ENCODE results near the gene STN1. TPM values are rescaled to one million over a fixed set of nuclear protein-coding genes. Genes with fewer than 3 reads are reported as not detected.

STN1 gene
- total RNA-seq, 1 donor from 2014 or later = 21.5 TPM

DNA sequence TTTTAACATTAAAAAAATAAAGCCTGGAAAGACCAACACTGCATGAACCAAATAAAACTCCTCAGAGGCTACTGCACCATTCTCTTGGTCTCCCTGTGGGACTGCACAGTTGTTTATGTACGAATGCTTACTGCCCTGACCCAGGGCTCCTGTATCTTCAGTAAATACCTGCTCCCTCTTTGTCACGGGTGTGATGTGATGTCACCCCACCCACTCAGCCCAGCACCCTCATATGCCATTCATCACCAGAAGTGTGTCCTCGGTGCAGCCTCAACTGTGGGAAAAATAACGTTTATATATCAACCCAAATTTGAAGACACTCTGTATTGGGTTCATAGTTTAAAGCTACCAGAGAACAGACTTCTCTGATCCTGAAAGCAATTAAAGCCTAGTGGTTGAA lies 48.6 kb downstream of the STN1 start:
- TF ChIP-seq, protein P1, sequence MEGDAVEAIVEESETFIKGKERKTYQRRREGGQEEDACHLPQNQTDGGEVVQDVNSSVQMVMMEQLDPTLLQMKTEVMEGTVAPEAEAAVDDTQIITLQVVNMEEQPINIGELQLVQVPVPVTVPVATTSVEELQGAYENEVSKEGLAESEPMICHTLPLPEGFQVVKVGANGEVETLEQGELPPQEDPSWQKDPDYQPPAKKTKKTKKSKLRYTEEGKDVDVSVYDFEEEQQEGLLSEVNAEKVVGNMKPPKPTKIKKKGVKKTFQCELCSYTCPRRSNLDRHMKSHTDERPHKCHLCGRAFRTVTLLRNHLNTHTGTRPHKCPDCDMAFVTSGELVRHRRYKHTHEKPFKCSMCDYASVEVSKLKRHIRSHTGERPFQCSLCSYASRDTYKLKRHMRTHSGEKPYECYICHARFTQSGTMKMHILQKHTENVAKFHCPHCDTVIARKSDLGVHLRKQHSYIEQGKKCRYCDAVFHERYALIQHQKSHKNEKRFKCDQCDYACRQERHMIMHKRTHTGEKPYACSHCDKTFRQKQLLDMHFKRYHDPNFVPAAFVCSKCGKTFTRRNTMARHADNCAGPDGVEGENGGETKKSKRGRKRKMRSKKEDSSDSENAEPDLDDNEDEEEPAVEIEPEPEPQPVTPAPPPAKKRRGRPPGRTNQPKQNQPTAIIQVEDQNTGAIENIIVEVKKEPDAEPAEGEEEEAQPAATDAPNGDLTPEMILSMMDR (IDR thresholded peaks at IDR 0.05) = no peak
- peaks cover 2% of the 10 kb centered on the region for H3K36me3 Mint-ChIP-seq (ENCODE audit: unreplicated experiment)
- H3K4me3 Mint-ChIP-seq (ENCODE audit: unreplicated experiment) = no peak overlapping the region
- peaks cover 2% of the 10 kb centered on the region for H3K27me3 Mint-ChIP-seq (ENCODE audit: unreplicated experiment)
- no peak overlapping the region for H3K27ac Mint-ChIP-seq (ENCODE audit: unreplicated experiment)
- DNase-seq (ENCODE audit: extremely low spot score, unreplicated experiment) = no peak
- peaks cover 22% of the 10 kb centered on the region for H3K4me1 Mint-ChIP-seq (ENCODE audit: unreplicated experiment)
- peaks cover 15% of the 10 kb centered on the region for H3K9me3 Mint-ChIP-seq (ENCODE audit: unreplicated experiment)

DNA sequence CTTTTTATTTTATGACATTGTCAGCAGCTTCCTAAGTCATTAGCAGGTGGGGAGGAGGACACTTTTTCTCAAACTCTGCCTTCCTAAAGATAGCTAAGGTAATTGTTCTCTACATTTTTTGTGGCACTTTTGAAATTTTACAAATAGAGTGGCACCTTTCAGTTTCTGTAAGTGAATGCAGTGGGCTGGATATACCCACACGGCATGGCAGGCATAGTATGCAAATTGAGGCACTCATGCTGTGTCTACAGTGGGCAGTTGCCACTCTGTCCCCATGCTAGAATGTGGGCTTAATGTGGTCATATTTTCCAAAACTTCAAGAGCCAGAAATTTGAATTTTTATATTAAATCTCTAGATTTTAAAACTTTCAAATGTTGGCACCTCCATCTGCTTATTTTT lies 49.8 kb downstream of the STN1 start:
- no peak overlapping the region for H3K27ac Mint-ChIP-seq (ENCODE audit: unreplicated experiment)
- peaks cover 15% of the 10 kb centered on the region for H3K9me3 Mint-ChIP-seq (ENCODE audit: unreplicated experiment)
- peaks cover 4% of the 10 kb centered on the region for H3K27me3 Mint-ChIP-seq (ENCODE audit: unreplicated experiment)
- H3K4me3 Mint-ChIP-seq (ENCODE audit: unreplicated experiment) = no peak overlapping the region
- H3K4me1 Mint-ChIP-seq (ENCODE audit: unreplicated experiment) = peaks cover 22% of the 10 kb centered on the region
- no peak for DNase-seq (ENCODE audit: extremely low spot score, unreplicated experiment)
- peaks cover 2% of the 10 kb centered on the region for H3K36me3 Mint-ChIP-seq (ENCODE audit: unreplicated experiment)
- TF ChIP-seq, protein P1 (IDR thresholded peaks at IDR 0.05) = no peak

DNA sequence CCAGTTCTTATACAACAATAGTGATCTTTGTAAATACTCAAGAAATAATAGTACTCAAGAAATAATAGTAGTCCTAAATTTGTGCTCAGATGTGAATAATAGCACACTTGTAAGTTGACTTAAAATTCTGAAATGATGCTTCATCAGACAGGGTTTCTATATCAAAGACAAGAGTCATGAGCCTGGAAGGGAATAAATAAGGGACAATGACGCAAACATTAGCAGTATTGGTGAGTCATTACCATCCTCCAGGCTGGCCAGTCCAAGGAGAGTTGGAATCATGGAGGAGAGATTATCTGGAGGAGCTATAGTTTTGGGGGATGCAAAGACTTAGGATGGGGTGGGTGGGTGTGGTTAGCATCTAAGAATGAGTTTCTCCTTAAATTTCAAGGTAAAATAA lies 56.5 kb downstream of the STN1 start:
- Mint-ChIP-seq H3K27me3 (ENCODE audit: unreplicated experiment) (peaks cover 18% of the 10 kb centered on the region), H3K27ac (ENCODE audit: unreplicated experiment) (no peak overlapping the region), H3K4me1 (ENCODE audit: unreplicated experiment) (peaks cover 8% of the 10 kb centered on the region), H3K9me3 (ENCODE audit: unreplicated experiment) (peaks cover 15% of the 10 kb centered on the region), H3K4me3 (ENCODE audit: unreplicated experiment) (no peak overlapping the region), H3K36me3 (ENCODE audit: unreplicated experiment) (peaks cover 2% of the 10 kb centered on the region)
- TF ChIP-seq, protein P1 (IDR thresholded peaks at IDR 0.05) = no peak
- no peak for DNase-seq (ENCODE audit: extremely low spot score, unreplicated experiment)

DNA sequence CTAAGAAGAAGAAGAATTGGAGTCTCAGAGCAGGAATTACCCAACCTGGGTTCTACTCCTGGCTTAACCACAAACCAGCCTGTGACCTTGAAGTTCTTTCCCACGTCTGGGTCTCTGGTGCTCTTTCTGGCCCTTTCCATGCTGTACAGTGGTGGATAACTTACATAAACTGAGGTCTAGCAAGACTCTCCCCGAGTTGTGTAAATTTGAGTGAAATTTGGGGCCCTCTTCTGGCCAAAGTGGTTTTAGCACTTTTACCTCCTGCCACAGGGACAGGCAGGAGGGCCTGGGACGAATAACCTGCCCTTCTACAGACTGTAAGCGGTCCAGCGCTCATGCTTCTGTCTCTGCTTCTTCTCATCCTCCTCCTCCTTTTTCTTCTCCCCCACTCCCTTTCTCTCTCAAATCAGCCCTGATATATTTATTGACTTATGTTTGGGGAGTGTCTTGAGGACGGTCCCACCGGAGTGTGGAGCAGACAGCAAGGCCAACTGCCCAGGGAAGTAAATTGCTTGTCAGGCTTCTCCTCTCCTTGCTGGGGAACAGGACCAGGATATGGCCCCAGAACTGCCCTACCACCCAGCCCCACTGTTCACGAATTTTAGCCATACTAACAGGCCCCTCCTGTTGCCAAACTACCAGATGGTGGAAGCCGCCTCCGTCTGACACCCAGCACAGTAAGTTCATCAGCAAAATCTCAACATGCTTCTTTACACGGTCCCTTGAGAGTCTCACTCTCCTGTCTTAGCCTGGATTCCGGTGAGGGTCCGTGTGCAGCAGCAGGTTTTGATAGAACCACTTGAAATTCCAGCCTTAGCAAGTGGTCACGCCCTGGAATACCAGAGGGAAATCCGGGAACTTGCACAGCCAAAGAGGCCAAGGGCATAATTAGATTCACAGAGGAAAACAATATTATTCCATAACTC lies 58.6 kb downstream of the STN1 start:
- H3K36me3 Mint-ChIP-seq (ENCODE audit: unreplicated experiment) = no peaks in the 10 kb centered on the region
- H3K4me3 Mint-ChIP-seq (ENCODE audit: unreplicated experiment) = no peak overlapping the region
- TF ChIP-seq, protein P1 (IDR thresholded peaks at IDR 0.05) = peak; percentile 79
- no peak overlapping the region for H3K27ac Mint-ChIP-seq (ENCODE audit: unreplicated experiment)
- peaks cover 24% of the 10 kb centered on the region for H3K27me3 Mint-ChIP-seq (ENCODE audit: unreplicated experiment)
- DNase-seq (ENCODE audit: extremely low spot score, unreplicated experiment) = no peak
- no peaks in the 10 kb centered on the region for H3K9me3 Mint-ChIP-seq (ENCODE audit: unreplicated experiment)
- peaks cover 12% of the 10 kb centered on the region for H3K4me1 Mint-ChIP-seq (ENCODE audit: unreplicated experiment)

DNA sequence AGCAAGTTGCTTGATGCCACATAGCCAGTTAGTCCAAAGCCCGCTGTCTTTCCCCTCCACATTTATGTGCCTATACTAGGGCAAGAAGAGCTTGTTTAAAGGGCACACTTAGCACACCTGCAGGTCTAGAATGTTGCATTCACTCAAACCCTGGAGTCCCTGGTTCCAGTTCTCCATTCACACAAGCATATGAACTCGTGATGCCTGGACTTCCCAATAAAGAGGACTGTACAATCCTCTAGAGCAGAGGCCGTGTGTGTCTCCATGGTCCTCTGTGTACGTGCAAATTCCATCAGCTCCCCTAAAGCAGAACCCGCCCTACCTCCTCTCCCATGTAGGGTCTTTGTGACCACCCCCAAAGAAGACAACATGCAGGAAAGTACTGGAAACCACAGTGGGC lies 59.6 kb downstream of the STN1 start:
- Mint-ChIP-seq H3K4me3 (ENCODE audit: unreplicated experiment) (no peak overlapping the region), H3K36me3 (ENCODE audit: unreplicated experiment) (no peaks in the 10 kb centered on the region), H3K27me3 (ENCODE audit: unreplicated experiment) (peaks cover 31% of the 10 kb centered on the region), H3K27ac (ENCODE audit: unreplicated experiment) (no peak overlapping the region), H3K4me1 (ENCODE audit: unreplicated experiment) (peaks cover 18% of the 10 kb centered on the region), H3K9me3 (ENCODE audit: unreplicated experiment) (no peaks in the 10 kb centered on the region)
- TF ChIP-seq, protein P1 (IDR thresholded peaks at IDR 0.05) = no peak
- DNase-seq (ENCODE audit: extremely low spot score, unreplicated experiment) = no peak

Measured in osteocyte (in vitro differentiated cells).